Measurements from ENCODE around the gene YTHDC1. TPM values are rescaled to one million over a fixed set of nuclear protein-coding genes. Genes with fewer than 3 reads are reported as not detected.

Gene YTHDC1
- total and polyA plus RNA-seq, 2 of the 13 experiments (the other 11 are each of a cell fraction or from before 2014, with no cell fraction given): 37.3 to 56.8 TPM

DNA sequence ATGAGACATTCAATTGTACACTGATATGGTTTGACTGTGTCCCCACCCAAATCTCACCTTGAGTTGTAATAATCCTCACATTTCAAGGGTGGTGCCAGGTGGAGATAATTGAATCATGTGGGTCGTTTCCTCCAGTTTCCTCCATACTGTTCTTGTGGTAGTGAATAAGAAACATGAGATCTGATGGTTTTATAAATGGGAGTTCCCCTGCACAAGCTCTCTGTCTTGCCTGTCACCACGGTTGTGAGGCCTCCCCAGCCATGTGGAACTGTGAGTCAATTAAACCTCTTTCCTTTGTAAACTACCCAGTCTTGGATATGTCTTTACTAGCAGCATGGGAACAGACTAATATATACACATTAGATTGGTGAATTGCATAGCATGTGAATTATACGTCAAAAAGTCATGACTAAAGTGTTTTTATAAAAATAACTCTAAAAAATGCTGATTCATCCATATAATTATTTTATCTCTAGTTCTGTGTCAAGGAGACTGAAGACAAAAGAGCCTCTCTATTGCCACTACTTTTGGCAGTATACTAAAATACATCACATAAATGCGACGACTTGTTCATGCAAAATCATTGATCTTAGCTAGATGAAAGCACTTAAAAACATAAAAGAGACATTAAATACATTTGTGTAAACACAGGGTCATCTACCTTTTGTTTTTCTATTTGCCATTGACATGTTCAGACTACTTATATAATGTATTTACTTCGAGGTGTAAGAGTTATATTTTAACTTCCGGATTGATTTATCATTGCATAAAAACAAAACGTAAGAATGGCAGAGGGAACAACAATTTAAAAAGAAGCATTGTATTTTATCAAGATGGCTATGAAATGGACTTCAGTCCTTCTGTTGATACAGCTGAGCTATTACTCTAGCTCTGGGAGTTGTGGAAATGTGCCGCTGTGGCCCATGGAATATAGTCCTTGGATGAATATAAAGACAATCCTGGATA, 50.1 kb downstream of the YTHDC1 start:
- CTCF ChIA-PET (ENCODE audit: low intra/inter-chr PET ratio, low total read pairs): no interaction called here
- H3K36me3 ChIP-seq (replicated peaks in 1 of 2; ENCODE audit: control insufficient read depth in 1 of 2, insufficient read depth in 2 of 2, low read length in 2 of 2): no peaks in the 10 kb centered on the region
- DNase-seq (ENCODE audit: low spot score): peak; percentile 53
- H3K27ac ChIP-seq (ENCODE audit: extremely low read length, insufficient read depth, low read length): no peak overlapping the region
- H3K79me2 ChIP-seq (ENCODE audit: insufficient read depth, low read length): no peaks in the 10 kb centered on the region
- no peak overlapping the region for H2AFZ ChIP-seq (ENCODE audit: low read length)
- WGBS (ENCODE audit: low lambda C conversion rate): 10% methylated on average over 9 of the region's 9 CpGs
- H3K9ac ChIP-seq (ENCODE audit: insufficient read depth, low read depth, low read length): no peak overlapping the region
- peak; percentile 86 for ATAC-seq
- BruUV-seq (replicated peaks): no TSS peak
- no peaks in the 10 kb centered on the region for H3K27me3 ChIP-seq (ENCODE audit: control insufficient read depth in 1 of 2, insufficient read depth in 2 of 2, low read length in 2 of 2)
- no peaks in the 10 kb centered on the region for H3K9me3 ChIP-seq (ENCODE audit: low read length)
- FAIRE-seq: no peak
- intact Hi-C loops (cut with micrococcal nuclease; ENCODE audit: unreplicated experiment) (loop anchor here (5.0 kb wide), 1 partner anchor 38 kb away; no protein-coding TSS in a partner anchor), in situ Hi-C loops (cut with HindIII; ENCODE audit: extremely low pct_ligation_motif_present, low pct_unique_long_range_greater_than_20kb) (no loop called here)
- H4K20me1 ChIP-seq (ENCODE audit: insufficient read depth, low read length): no peaks in the 10 kb centered on the region
- no peak overlapping the region; a peak in 1 of 6 replicates for H3K4me3 ChIP-seq (replicated peaks in 1 of 3; ENCODE audit: insufficient read depth in 1 of 3, low read depth in 2 of 3, low read length in 3 of 3)
- peak overlapping the region; percentile 56 for H3K4me2 ChIP-seq (ENCODE audit: low read depth, low read length)
- peaks cover 27% of the 10 kb centered on the region for H3K4me1 ChIP-seq (ENCODE audit: insufficient read depth, low read length)
- POLR2A ChIA-PET: no interaction called here
- TF ChIP-seq SMAD1 (CRISPR knock-in tag; IDR thresholded peaks at IDR 0.05; ENCODE audit: borderline replicate concordance, low read depth) (no peak), NPAS2 (CRISPR knock-in tag; IDR thresholded peaks at IDR 0.05; ENCODE audit: borderline replicate concordance) (no peak), SP140L (CRISPR knock-in tag; IDR thresholded peaks at IDR 0.05; ENCODE audit: borderline replicate concordance) (no peak), MAFK (conservative IDR thresholded peaks at IDR 0.05 in 1 of 2, IDR thresholded peaks at IDR 0.05 in 1 of 2; ENCODE audit: low read length in 2 of 2) (peak; percentile 90 to 93), FOXO1 (CRISPR knock-in tag; IDR thresholded peaks at IDR 0.05) (peak; percentile 22; the same call in 1 of the 2 replicates), FOXP1 (IDR thresholded peaks at IDR 0.05) (no peak), FOXP1 (CRISPR knock-in tag; IDR thresholded peaks at IDR 0.05) (peak; percentile 91), DNMT1 (CRISPR knock-in tag; IDR thresholded peaks at IDR 0.05) (no peak), KDM5A (IDR thresholded peaks at IDR 0.05; ENCODE audit: borderline replicate concordance, low read length) (no peak), HDAC6 (IDR thresholded peaks at IDR 0.05; ENCODE audit: low read depth, low read length) (no peak), MIER2 (CRISPR knock-in tag; IDR thresholded peaks at IDR 0.05) (no peak), NFIB (CRISPR knock-in tag; IDR thresholded peaks at IDR 0.05; ENCODE audit: borderline replicate concordance) (no peak), ATF7-NPFF (CRISPR knock-in tag; IDR thresholded peaks at IDR 0.05; ENCODE audit: low read depth) (no peak), FOXA1 (IDR thresholded peaks at IDR 0.05) (no peak), FOXA1 (CRISPR knock-in tag; IDR thresholded peaks at IDR 0.05) (peak; percentile 39; the same call in 1 of the 2 replicates), TEAD3 (CRISPR knock-in tag; optimal IDR thresholded peaks at IDR 0.05; ENCODE audit: borderline replicate concordance) (peak; percentile 15), SMARCC2 (IDR thresholded peaks at IDR 0.05) (no peak)
- TF ChIP-seq, protein P1, sequence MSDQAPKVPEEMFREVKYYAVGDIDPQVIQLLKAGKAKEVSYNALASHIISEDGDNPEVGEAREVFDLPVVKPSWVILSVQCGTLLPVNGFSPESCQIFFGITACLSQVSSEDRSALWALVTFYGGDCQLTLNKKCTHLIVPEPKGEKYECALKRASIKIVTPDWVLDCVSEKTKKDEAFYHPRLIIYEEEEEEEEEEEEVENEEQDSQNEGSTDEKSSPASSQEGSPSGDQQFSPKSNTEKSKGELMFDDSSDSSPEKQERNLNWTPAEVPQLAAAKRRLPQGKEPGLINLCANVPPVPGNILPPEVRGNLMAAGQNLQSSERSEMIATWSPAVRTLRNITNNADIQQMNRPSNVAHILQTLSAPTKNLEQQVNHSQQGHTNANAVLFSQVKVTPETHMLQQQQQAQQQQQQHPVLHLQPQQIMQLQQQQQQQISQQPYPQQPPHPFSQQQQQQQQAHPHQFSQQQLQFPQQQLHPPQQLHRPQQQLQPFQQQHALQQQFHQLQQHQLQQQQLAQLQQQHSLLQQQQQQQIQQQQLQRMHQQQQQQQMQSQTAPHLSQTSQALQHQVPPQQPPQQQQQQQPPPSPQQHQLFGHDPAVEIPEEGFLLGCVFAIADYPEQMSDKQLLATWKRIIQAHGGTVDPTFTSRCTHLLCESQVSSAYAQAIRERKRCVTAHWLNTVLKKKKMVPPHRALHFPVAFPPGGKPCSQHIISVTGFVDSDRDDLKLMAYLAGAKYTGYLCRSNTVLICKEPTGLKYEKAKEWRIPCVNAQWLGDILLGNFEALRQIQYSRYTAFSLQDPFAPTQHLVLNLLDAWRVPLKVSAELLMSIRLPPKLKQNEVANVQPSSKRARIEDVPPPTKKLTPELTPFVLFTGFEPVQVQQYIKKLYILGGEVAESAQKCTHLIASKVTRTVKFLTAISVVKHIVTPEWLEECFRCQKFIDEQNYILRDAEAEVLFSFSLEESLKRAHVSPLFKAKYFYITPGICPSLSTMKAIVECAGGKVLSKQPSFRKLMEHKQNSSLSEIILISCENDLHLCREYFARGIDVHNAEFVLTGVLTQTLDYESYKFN (CRISPR knock-in tag; conservative IDR thresholded peaks at IDR 0.05): peak; percentile 72
- TF ChIP-seq, protein P2, sequence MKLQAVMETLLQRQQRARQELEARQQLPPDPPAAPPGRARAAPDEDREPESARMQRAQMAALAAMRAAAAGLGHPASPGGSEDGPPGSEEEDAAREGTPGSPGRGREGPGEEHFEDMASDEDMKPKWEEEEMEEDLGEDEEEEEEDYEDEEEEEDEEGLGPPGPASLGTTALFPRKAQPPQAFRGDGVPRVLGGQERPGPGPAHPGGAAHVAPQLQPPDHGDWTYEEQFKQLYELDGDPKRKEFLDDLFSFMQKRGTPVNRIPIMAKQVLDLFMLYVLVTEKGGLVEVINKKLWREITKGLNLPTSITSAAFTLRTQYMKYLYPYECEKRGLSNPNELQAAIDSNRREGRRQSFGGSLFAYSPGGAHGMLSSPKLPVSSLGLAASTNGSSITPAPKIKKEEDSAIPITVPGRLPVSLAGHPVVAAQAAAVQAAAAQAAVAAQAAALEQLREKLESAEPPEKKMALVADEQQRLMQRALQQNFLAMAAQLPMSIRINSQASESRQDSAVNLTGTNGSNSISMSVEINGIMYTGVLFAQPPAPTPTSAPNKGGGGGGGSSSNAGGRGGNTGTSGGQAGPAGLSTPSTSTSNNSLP (IDR thresholded peaks at IDR 0.05; ENCODE audit: low read depth, low read length): peak; percentile 74
